Measurements from ENCODE around the gene SGPP2. TPM values are rescaled to one million over a fixed set of nuclear protein-coding genes. Genes with fewer than 3 reads are reported as not detected.

The SGPP2 gene
- total RNA-seq, 1 experiment from 2014 or later: 56.9 TPM

DNA sequence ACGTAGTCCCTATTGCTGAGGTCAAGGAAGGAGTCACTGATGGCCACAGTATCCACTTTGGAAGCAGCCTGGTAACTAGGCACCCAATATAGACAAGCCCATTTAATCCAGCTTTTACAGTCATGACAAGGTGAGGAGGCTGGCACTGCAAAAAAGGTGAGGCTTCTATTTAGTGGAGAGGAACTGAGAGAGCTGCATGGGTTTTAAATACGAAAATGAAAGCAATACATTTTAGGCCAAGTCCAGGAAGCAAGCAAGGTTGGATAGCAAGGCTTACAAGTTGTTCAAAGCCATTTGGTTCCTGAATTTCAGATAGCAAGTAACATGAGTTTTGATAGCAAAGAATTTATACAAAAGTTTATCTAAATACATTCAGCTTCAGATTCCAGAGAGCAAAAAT, 80.4 kb downstream of the SGPP2 start:
- H3K9me3 Mint-ChIP-seq (ENCODE audit: low read depth, unreplicated experiment): no peaks in the 10 kb centered on the region
- H3K36me3 Mint-ChIP-seq (ENCODE audit: insufficient read depth, unreplicated experiment): no peaks in the 10 kb centered on the region
- H3K4me1 Mint-ChIP-seq (ENCODE audit: low read depth, unreplicated experiment): no peaks in the 10 kb centered on the region
- TF ChIP-seq CTCF (IDR thresholded peaks at IDR 0.05; ENCODE audit: unreplicated experiment): no peak
- H3K27ac Mint-ChIP-seq (ENCODE audit: unreplicated experiment): no peak overlapping the region
- CTCF ChIA-PET: no interaction called here
- intact Hi-C loops (cut with micrococcal nuclease; ENCODE audit: unreplicated experiment): no loop called here
- H3K27me3 Mint-ChIP-seq (ENCODE audit: unreplicated experiment): no peaks in the 10 kb centered on the region
- no peak overlapping the region for H3K4me3 Mint-ChIP-seq (ENCODE audit: low read depth, unreplicated experiment)
- BruUV-seq (replicated peaks): no TSS peak
- DNase-seq: no peak

DNA sequence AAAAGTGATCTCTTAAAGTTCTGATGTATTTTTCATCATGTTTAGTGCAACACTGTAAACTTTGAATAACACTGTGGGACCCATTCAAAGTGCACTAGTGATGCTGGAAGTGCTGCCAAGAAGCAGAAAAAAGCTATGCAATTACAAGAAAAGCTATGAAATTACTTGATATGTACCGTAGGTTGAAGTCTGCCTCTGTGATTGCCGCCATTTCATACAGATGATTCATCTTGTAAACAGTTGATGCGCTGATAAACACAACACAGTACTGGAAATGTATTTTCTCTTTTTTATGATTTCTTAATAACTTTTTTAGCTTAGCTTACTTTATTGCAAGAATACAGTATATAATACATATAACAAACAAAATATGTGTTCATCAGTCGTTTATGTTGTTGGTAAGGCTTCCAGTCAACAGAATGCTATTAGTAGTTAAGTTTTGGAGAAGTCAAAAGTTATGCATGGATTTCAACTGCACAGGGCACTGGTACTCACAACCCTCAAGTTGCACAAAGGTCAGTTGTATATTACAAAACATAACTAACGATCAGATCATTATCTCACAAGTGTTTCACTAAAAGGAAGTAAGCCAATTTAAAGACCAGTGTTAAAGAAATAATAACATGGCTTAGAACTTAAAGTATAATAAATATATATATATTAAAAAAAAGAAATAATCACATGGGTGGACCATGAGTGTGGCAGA, 82.0 kb downstream of the SGPP2 start:
- intact Hi-C loops (cut with micrococcal nuclease; ENCODE audit: unreplicated experiment): no loop called here
- Mint-ChIP-seq H3K27ac (ENCODE audit: unreplicated experiment) (no peak overlapping the region), H3K4me3 (ENCODE audit: low read depth, unreplicated experiment) (no peak overlapping the region), H3K9me3 (ENCODE audit: low read depth, unreplicated experiment) (no peaks in the 10 kb centered on the region), H3K27me3 (ENCODE audit: unreplicated experiment) (no peaks in the 10 kb centered on the region), H3K36me3 (ENCODE audit: insufficient read depth, unreplicated experiment) (no peaks in the 10 kb centered on the region), H3K4me1 (ENCODE audit: low read depth, unreplicated experiment) (no peaks in the 10 kb centered on the region)
- CTCF ChIA-PET: interaction anchor here (1.0 kb wide), 1 partner anchor 188 kb away, joined by 4 read pairs; no protein-coding TSS in a partner anchor
- TF ChIP-seq CTCF (IDR thresholded peaks at IDR 0.05; ENCODE audit: unreplicated experiment): no peak
- BruUV-seq (replicated peaks): no TSS peak
- DNase-seq: no peak

DNA sequence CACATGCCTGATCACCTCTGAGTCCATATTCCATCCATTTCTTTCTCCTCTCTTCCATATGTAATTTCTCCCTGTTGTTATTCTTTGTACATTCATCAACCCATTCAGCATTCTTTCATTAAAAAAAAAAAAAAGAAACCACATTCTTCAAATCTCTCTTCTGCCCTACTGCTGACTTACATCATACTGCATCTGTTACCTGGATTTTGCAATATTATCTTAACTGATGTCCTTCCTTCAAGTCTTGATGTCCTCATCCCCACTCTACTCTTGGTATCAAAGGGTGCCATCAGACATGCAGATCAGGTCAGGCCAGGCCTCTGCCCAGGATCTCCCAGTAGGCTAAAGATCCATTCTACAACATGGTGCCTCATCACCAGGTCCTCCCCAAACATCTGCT, 90.6 kb downstream of the SGPP2 start:
- Mint-ChIP-seq H3K27ac (ENCODE audit: unreplicated experiment) (peak overlapping the region; percentile 19), H3K4me1 (ENCODE audit: low read depth, unreplicated experiment) (no peaks in the 10 kb centered on the region), H3K9me3 (ENCODE audit: low read depth, unreplicated experiment) (no peaks in the 10 kb centered on the region), H3K27me3 (ENCODE audit: unreplicated experiment) (no peaks in the 10 kb centered on the region), H3K36me3 (ENCODE audit: insufficient read depth, unreplicated experiment) (no peaks in the 10 kb centered on the region), H3K4me3 (ENCODE audit: low read depth, unreplicated experiment) (no peak overlapping the region)
- DNase-seq: no peak
- intact Hi-C loops (cut with micrococcal nuclease; ENCODE audit: unreplicated experiment): no loop called here
- BruUV-seq (replicated peaks): no TSS peak
- TF ChIP-seq CTCF (IDR thresholded peaks at IDR 0.05; ENCODE audit: unreplicated experiment): no peak
- CTCF ChIA-PET: no interaction called here

DNA sequence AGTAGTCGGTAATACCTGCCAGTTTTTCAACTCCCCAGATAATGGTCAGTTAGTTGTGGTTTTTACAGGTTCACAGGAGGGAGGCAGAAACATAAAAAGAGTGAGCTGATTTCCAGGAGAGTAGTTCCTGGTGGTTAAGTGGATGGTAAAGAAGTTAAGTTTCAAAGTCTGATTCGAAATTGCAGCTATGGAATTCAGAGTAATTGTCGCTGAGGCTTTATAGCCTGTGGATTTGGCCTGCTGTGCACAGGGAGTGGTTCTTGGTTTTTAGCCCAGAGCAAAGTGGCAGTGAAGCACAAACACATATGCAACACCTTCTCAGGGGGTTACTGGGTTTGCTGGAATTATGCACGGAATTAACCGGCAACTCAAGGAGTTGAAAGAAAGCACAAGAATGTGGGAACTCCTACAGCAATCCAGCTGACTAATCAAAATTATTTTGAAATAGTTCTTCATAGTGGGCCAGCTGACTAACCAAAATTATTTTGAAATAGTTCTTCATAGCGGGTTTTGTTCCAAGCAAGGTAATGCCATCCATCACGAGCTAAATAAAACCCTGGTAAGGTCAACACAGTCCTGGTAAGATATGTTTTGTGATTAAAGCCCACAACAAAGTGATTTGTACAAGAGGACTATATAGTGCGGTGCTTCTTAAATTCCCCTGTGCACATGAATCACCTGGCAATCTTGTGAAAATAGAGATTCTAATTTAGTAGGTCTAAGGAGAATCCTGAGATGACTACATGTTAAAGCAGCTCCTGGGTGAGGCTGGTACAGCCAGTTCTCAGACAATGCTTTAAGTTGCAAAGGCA, 94.4 kb downstream of the SGPP2 start:
- no peak overlapping the region for H3K27ac Mint-ChIP-seq (ENCODE audit: unreplicated experiment)
- TF ChIP-seq CTCF (IDR thresholded peaks at IDR 0.05; ENCODE audit: unreplicated experiment): no peak
- H3K36me3 Mint-ChIP-seq (ENCODE audit: insufficient read depth, unreplicated experiment): peaks cover 9% of the 10 kb centered on the region
- DNase-seq: no peak
- no peaks in the 10 kb centered on the region for H3K4me1 Mint-ChIP-seq (ENCODE audit: low read depth, unreplicated experiment)
- no peak overlapping the region for H3K4me3 Mint-ChIP-seq (ENCODE audit: low read depth, unreplicated experiment)
- intact Hi-C loops (cut with micrococcal nuclease; ENCODE audit: unreplicated experiment): no loop called here
- H3K27me3 Mint-ChIP-seq (ENCODE audit: unreplicated experiment): no peaks in the 10 kb centered on the region
- no TSS peak for BruUV-seq (replicated peaks)
- CTCF ChIA-PET: no interaction called here
- no peaks in the 10 kb centered on the region for H3K9me3 Mint-ChIP-seq (ENCODE audit: low read depth, unreplicated experiment)

Measured in Calu3 (cell line).